Gastroesophageal sphincter (tissue), 3 donors: ENCODE measurements around the gene DCAKD.

ENCODE experiments used
- EP300 ChIP-seq: sonication (generic); formaldehyde crosslinking; IDR thresholded peaks from one replicate; pipeline ENCODE4 v1.6.1; 2017; ENCODE audit warnings: antibody characterized with exemption, mild to moderate bottlenecking
- POLR2A ChIP-seq, 2 donors: fragments of 450-650 bp; IDR thresholded peaks; one replicate each; pipeline ENCODE4 v1.6.1; 2017; ENCODE audit warnings: antibody characterized with exemption in 2 of 2, mild to moderate bottlenecking in 2 of 2, moderate library complexity in 1 of 2
- POLR2AphosphoS5 ChIP-seq: sonication (generic); formaldehyde crosslinking; IDR thresholded peaks from one replicate; pipeline ENCODE4 v1.6.1; 2017; ENCODE audit warnings: antibody characterized with exemption
- TF ChIP-seq, protein P1 (sequence below), 4 experiments: fragments of 200-600 bp in 2 of 4; fragments of 450-650 bp in 2 of 4; sonication (generic) in 1 of 4; IDR thresholded peaks; one replicate each; pipeline ENCODE4 v1.5.1; 2017 to 2019; ENCODE audit warnings: antibody characterized with exemption in 4 of 4, mild to moderate bottlenecking in 2 of 4, moderate library complexity in 2 of 4

DNA sequence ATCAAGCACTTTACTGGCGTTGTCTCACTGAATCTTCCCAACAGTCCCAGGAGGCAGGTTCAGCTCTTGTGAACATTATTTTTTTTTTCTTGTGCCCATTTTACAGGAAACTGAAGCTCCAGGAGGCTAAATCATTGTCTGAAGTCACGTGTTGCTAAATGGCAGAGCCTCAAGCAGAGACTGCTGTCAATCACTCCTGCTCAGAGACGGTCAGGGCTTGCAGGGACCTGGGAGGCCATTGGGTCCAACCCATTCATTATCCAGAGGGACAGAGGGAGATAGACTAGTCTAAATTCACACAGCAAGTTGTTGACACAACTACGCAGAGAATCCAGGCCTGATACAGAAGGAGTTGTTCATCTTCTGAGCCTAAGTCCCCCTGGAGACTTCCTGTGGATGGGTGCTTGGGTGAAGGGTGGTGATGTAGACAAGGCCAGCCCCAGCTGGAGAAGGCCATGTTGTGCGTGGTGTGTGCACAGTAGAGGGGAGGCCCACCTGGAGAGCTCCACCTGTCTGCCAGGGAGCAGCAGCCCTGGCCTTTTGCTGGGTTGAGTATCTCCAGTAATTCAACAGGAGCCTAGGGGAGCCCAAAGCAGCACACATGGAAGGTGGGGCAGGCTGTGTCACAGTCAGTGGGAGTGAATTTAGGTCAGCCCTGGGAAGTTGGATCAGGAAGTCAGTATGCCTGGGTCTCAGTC lies 59.0 kb downstream of the DCAKD start:
- TF ChIP-seq, protein P1, sequence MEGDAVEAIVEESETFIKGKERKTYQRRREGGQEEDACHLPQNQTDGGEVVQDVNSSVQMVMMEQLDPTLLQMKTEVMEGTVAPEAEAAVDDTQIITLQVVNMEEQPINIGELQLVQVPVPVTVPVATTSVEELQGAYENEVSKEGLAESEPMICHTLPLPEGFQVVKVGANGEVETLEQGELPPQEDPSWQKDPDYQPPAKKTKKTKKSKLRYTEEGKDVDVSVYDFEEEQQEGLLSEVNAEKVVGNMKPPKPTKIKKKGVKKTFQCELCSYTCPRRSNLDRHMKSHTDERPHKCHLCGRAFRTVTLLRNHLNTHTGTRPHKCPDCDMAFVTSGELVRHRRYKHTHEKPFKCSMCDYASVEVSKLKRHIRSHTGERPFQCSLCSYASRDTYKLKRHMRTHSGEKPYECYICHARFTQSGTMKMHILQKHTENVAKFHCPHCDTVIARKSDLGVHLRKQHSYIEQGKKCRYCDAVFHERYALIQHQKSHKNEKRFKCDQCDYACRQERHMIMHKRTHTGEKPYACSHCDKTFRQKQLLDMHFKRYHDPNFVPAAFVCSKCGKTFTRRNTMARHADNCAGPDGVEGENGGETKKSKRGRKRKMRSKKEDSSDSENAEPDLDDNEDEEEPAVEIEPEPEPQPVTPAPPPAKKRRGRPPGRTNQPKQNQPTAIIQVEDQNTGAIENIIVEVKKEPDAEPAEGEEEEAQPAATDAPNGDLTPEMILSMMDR (IDR thresholded peaks at IDR 0.05), result no peak
- TF ChIP-seq POLR2AphosphoS5, result no peak
- TF ChIP-seq EP300, result no peak
- TF ChIP-seq POLR2A (IDR thresholded peaks at IDR 0.05), result no peak
